DLD1 (cell line): Measurements from ENCODE around the gene ADGRG6.
"Not testable (repeated sequence)": the region's sequence is repeated elsewhere in the genome, so short reads cannot be mapped to it uniquely, and the experiment has no call there.

Experiments
- in situ Hi-C: cut with HindIII; loops from 2 replicates; pipeline ENCODE4 v1.10.0; 2017; ENCODE audit warnings: low sequenced_read_pairs

Gene ADGRG6

DNA sequence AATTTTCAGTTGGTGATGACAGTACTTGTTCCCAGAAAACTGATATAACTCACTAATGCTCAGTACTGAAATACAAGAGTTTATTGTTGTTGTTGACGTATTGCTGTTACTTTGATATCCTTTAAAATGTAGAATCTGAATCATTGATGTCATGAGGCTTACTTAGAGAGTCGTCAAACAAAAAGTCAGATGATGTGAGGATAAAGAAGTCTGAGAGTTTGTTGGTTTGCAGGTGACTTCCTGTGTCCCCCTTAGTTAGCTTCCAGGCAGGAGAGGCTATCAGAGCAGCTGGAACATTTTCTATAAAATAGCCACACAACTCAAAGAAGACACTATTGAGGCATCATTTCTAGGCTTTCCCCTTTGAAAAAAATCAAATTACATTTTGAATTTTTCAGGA, 97.9 kb downstream of the ADGRG6 start:
- in situ Hi-C loops = loop anchor here (25.0 kb wide), 1 partner anchor 237 kb away; no protein-coding TSS in a partner anchor

DNA sequence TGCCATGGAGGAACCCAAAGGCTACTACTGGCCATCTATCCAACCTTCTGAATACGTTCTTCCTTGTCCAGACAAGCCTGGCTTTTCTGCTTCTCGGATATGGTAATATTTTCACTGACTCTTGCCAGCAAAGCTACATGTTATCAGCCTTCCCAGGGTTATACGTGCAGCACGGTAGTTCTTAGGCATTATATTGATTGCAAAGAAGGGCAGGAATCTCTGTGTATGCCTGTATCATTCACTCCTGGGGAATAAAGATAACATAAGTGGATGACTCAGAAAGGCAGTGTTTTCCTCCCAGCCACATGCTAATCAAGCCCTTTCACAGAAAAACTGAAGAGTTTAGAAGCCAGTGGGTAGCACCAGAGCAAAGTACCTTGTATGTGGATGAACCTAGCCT, 98.7 kb downstream of the ADGRG6 start:
- in situ Hi-C loops = no loop called here

DNA sequence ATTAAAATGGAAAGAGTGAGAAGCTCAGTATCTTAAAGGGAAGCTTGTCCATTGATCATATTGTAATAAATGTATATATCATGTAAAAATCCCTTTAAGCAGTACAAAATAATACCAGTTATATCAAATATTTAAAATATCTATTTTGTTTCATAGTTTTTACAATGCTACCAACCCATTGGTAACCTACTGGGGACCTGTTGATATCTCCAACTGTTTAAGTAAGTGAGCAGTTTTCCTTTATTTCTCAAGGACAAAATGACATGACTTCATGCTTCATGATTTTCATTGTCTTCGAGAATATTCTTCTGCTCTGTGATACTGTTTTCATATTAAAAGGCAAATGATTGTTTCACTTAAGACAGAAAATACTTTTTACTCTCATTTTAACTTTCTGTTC, 100.0 kb downstream of the ADGRG6 start:
- in situ Hi-C loops = no loop called here

DNA sequence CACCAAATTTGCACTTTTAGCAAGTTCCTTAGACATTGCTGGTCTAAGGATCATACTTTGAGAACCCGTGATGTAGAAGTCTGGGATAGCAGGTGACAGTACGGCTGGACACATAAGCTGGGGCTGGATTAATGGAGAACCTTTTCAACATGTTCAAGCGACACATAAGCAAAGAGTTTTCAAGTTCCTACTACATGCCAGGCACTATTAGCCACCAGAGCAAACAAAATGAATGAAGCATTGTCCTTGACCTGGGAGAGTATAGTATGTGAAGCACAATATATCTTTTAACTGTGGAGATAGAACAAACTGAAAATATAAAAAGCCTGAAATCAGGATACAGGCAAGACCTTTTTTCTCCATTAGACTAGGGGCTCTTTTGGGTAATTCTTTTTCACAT, 102.9 kb downstream of the ADGRG6 start:
- in situ Hi-C loops = no loop called here

DNA sequence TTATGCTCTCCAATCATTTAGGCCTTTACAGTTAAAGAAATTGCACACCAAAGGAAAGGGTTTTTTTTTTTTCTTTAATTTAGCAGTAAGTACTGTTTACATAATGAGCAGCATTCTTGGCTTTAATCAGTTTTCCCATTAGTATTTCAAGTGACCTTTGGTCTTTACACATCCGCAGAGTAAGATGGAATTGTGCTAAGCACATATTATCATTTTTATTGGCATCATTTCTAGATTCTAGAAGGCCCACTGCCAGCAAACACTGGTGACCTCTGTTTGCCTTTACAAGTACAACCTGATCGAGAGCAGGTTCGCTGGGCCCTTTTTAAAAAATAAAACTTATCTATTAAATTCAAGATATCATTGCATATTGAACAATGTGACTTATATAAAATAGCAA, 104.3 kb downstream of the ADGRG6 start:
- in situ Hi-C loops = no loop called here

DNA sequence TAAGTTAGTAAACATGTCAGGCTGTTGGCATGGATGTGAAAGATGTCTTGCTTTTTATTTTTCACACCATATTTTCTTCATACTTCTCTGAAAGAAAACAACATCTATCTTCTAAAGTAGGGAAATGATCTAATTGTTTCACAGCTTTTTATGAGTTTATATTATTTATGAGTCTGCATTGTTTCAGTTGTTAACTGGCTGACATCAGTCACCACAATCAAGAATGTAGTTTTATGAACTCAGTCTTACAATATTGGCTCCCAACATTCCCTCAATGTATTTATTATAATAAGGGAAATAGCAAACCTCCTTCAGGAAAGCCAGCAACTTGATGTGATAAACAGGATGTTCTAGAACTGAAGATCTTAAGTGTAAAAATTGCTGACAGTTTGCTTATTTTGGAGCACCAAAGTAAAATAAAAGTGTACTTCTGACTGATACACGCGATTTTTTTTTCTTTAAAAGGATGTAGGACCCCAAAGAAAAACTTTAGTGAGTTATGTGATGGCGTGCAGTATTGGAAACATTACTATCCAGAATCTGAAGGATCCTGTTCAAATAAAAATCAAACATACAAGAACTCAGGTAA, 106.0 kb downstream of the ADGRG6 start:
- in situ Hi-C loops = no loop called here

DNA sequence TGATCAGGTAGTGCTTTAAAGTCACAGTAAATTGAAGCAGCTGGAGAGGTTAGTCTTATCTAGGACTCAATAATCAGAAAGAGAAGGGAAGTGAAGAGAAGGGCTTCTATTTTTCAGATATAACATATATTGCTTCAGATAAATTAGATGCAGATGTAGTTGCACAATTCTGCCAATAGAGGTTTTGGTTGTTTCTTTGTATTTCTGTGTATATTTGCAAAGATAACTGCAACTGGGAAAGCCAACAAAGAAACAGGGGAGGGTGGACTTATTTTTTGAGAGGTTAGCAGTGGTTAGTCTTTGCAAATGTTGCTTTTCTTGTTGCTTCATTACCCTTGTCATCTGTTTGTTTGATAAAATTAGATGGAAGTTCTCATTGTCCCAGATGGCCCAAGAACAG, 106.6 kb downstream of the ADGRG6 start:
- in situ Hi-C loops = no loop called here

DNA sequence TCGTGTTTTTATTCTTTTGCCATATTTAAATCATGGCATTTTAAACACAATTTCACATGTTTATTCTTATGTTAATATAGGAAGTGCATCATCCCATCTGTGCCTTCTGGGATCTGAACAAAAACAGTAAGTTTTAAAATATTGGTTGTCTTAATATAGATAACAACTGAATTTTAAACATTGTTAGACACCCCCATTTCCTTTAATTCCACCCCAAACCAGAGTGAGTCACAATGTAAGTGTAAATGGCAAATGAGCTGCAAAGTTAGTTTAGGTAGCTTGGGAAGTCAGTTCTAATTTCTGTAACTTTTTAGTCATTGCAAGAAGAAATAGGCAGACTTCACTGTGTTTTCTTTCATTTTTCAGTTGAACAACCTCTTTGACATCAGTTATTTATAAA, 108.0 kb downstream of the ADGRG6 start:
- in situ Hi-C loops = no loop called here

DNA sequence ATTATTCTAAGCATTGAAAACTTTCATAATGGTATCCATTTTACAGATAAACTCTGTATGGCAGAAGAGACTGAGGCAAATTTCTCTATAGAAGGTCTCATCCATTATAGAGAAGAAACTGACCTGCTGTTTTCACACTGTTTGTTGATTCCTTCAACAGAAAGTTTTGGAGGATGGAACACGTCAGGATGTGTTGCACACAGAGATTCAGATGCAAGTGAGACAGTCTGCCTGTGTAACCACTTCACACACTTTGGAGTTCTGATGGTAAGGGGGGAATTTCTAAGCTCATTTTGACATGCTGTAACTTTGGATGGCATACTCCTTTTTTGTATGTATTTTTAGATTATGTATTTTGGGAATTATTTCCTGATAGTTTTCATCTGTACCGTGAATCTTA, 109.3 kb downstream of the ADGRG6 start:
- in situ Hi-C loops = no loop called here

DNA sequence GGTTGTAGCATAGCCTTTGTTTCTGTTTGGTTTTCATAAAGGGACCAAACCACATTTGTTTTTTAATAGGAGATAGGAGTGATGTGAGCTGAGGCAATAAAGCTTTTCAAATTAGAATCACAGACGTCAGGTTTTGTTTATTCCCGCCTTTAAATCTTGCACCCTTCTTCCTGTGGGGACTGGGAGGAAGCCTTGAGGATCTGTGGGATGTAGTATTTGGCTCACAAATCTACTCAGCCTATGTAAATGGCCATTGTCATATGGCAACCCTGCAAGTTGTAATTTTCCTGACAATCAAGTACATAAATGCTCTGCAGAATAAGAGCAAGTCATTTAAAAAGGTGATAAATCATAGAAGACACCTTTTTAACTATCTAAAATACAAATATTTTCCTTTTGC, 110.4 kb downstream of the ADGRG6 start:
- in situ Hi-C loops = no loop called here

DNA sequence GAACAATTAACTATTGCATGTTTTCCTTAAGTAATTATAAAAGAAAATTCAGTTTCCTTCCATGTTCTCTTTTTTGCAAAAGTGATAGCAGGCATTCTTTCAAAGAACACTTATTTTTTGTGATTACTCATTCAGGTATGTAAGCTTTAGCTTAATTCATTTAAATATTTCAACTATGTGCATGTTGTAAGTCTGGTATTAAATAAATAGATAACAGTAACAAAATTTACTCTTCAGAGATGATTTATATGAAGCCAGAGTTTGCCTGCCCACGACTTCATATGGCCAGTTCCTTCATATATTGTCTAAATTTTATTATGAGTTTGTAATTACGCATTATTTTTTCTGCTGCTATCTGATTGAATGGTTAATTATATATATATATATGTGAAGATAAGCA, 110.9 kb downstream of the ADGRG6 start:
- in situ Hi-C loops = no loop called here

DNA sequence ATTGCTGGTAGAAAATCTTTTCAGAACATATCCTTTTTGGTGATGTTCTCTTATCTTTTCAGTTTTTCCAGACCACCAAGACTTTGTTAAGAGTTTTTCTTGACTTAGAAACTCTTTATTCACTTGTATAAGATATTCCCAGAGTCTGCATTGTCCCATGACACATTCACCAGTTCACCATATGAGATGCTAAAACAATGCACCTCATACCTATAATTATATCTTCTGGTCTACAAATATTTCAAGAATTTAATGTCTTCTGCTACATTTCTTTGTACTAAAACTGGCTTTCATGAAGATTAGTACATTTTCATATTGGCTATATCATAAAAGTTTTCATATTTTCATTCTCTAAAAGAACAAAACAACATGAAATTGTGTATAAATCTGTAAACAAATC, 111.3 kb downstream of the ADGRG6 start:
- in situ Hi-C loops = no loop called here

DNA sequence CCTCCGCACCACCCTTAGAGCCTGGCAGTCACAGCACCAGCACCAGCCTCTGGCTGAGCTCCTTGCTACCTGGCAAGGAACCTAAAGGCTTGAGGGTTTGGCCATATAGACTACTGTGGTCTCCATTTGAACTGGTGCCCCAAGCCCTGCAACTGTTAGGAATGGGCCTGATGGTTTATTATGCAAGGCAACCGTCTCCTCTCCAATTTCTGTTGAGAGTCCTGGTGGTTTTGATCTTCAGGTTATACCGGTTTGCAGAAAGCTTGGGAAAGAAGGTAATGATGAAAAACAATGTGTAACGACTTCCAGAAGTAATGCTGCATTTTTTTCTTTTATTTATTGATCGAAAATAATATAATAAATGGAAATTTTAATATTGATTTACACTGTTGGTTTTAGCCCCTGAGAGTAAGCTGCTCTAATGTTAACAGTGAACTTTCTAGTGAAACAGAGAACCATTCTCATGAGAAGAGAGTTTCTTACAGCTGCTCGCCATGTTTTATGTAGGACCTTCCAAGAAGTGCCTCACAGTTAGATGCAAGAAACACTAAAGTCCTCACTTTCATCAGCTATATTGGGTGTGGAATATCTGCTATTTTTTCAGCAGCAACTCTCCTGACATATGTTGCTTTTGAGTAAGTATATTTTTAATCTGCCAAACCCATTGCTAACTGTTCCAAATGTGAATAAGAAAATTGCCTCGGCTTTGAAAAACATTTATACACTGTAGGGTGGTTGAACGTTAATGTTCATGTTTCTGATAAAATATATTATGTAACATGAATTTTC, 112.8 kb downstream of the ADGRG6 start:
- in situ Hi-C loops = no loop called here

DNA sequence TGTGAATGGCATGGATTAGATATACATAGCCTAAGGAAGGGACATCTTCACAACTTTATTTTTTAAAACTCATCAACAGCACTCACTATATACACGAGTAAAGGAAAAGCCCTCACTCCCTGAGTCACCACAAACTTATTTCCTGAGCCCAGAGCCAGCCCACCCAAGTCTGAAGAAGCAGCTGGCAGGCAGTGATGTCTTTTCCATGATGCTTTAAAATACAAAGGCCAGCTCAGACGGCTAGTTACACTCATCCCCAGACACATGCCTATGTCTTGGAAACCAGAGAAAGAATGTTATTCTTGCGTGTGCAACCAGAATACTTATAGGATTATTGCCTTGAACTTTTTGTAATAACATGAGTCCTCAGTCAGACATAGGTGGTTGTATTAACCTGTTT, 114.4 kb downstream of the ADGRG6 start:
- in situ Hi-C loops = no loop called here

DNA sequence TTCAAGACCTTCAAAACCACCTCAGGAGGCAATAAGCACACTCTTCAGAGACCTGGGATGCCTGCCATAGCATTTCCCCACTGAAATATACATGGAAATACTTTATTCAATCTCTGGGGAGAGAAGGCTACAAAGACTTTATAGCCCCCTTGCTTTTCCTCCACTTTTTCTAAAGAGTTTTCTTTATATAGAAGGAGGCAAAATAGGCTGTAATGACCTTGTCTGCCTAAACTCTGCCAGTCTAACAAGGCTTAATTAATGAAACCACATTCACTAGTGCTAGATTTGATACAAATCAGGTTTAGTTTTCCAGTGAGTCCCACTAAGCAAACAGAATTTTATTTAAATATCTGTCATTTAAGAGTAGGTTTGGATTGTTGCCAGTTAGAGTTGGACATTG, 114.9 kb downstream of the ADGRG6 start:
- in situ Hi-C loops = no loop called here

DNA sequence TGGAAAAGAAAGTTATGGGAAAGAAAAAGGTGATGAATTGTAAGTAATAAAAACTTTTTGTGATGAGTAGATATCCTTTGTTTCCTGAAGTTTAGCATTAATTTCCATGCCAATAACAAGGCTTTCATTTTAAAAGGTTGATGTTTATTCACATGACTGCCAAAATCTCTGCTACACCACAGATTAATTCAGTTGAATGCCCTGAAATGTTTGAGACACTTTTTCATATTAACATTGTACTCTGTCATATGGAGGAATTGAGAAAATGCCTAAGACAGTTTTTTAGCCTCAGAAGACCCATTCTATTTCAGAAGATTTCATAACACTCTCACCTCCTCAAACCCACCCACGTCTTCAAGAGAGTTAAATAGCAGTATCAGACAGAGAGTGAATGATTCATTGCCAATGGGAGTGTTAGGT, 115.5 kb downstream of the ADGRG6 start:
- in situ Hi-C loops = no loop called here

DNA sequence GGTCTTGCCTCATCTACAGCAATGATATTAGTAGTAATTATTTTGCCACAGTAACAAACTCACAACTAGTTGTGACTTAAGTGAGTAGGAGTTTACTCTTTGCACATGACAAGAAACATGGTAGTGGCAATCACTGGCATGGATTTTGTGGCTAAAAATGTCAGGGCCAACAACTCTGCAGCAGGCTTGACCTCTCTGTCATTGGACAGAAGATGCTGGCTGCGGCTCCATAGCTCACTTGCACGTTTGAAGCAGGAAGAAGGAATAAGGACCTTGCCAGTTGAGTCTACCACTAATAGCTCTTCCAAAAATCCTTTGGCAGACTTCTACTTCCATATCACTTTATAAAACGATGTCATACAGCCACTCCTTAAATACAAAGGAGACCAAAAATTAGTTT, 117.3 kb downstream of the ADGRG6 start:
- in situ Hi-C loops = no loop called here

DNA sequence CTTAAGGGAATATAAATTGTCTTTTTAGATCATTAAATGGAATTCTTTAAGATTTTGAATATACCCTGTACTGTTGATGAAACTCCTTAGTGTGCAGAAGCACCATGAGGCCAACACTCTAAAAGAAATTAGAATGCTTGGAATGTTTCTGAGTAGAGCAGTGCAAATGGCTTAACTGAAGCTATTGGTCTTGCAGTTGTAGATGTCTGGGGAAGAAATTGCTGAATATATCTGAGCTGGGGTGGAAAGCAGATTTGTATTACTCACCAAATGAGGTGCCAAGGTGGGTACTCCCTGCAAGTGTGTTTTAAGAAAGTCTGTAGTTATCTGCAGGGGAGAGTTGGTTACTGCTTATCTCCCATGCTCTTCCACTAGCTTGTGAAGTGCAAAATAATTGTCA, 119.0 kb downstream of the ADGRG6 start:
- in situ Hi-C loops = no loop called here

DNA sequence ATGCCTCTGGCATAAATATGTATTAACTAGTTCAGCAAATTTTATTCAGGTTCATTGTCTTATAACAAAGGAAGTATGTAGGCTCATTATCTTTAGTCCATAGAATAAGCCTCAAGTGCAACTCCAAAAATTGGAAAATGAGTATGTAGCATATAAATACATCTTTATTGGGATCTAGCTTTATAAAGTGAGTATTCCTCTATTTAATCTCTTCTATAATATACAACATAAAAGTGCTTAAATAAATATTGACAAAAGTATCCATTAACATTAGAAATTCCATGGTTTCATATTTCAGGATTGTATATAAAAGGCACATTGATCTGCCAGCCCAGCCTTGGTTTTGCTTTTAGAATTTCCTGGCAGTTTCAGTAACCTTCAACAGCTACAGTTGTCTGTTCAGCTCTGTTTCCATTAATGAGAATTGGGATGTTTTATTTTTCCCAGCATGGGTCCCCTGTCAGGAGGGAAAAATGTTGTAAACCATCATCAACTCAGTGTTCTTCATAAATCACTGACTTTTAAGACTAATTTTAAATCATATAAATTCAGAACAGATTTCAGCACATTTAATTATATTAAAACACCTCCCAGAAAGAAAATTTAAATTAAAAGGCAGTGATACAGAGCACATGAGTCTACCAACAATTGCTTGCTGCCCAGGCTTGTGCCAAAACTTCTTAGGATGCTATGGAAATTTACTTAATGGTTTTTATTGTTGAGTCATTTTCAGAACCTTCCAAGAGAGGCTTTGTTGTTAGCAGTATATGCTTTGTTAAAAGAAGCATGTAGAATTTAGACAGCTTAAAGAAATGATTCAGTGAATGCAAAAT, 119.7 kb downstream of the ADGRG6 start:
- in situ Hi-C loops = no loop called here

DNA sequence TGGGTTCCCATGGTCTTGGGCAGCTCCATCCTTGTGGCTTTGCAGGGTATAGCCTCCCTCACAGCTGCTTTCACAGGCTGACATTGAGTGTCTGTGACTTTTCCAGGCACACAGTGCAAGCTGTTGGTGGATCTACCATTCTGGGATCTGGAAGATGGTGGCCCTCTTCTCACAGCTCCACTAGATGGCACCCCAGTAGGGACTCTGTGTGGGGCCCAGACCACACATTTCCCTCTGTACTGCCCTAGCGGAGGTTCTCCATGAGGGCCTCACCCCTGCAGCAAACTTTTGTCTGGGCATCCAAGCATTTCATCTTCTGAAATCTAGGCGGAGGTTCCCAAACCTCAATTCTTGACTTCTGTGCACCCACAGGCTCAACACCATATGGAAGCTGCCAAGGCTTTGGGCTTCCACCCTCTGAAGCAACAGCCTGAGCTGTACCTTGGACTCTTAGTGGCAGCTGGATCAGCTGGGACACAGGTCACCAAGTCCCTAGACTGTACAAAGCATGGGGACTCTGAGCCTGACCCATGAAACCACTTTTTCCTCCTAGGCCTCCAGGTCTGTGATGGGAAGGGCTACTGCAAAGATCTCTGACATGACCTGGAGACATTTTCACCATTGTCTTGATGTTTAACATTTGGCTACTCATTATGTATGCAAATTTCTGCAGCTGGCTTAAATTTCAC, 124.8 kb downstream of the ADGRG6 start:
- in situ Hi-C loops = not testable (repeated sequence)

DNA sequence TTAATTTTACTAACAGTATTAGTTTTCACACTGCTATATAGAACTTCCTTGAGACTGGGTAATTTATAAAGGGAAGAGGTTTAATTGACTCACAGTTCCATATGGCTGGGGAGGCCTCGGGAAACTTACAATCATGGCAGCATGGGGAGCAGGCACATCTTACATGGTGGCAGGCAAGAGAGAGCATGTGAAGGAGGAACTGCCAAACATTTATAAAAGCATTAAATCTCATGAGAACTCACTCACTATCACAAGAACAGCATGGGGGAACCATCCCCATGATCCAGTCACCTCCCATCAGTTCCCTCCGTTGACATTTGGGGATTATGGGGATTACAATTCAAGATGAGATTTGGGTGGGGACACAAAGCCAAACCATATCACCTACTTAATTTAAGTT, 126.7 kb downstream of the ADGRG6 start:
- in situ Hi-C loops = not testable (repeated sequence)
